ENCODE results near the gene TFPT. TPM values are rescaled to one million over a fixed set of nuclear protein-coding genes. Genes with fewer than 3 reads are reported as not detected.

Gene TFPT, protein sequence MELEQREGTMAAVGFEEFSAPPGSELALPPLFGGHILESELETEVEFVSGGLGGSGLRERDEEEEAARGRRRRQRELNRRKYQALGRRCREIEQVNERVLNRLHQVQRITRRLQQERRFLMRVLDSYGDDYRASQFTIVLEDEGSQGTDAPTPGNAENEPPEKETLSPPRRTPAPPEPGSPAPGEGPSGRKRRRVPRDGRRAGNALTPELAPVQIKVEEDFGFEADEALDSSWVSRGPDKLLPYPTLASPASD
- 10 to 100 TPM in 6 of 7 donors, 1 to 10 TPM in 1; 7.6 to 18.3 (median 12.8) TPM for total RNA-seq
- polyA plus RNA-seq, result 10 to 100 TPM in 1 of 2 donors, 1 to 10 TPM in 1; 2.4 to 14.1 TPM
- long read RNA-seq, donor 1, transcript TFPT-203 (6 exons, 1,205 nt), result major isoform, 12 of 14 reads
- long read RNA-seq, donor 1, partial matches to known transcripts, result 0 of 14 reads
- long read RNA-seq, donor 1, other reads (novel, unspliced or antisense), result 2 of 14 reads
- long read RNA-seq, donor 2, transcript TFPT-203 (6 exons, 1,205 nt), result major isoform, 11 of 178 reads
- long read RNA-seq, donor 2, partial matches to known transcripts, result 167 of 178 reads
- long read RNA-seq, donor 2, other reads (novel, unspliced or antisense), result 0 of 178 reads
- long read RNA-seq, donor 3, transcript TFPT-203 (6 exons, 1,205 nt), result major isoform, 11 of 15 reads
- long read RNA-seq, donor 3, partial matches to known transcripts, result 3 of 15 reads
- long read RNA-seq, donor 3, other reads (novel, unspliced or antisense), result 1 of 15 reads

DNA sequence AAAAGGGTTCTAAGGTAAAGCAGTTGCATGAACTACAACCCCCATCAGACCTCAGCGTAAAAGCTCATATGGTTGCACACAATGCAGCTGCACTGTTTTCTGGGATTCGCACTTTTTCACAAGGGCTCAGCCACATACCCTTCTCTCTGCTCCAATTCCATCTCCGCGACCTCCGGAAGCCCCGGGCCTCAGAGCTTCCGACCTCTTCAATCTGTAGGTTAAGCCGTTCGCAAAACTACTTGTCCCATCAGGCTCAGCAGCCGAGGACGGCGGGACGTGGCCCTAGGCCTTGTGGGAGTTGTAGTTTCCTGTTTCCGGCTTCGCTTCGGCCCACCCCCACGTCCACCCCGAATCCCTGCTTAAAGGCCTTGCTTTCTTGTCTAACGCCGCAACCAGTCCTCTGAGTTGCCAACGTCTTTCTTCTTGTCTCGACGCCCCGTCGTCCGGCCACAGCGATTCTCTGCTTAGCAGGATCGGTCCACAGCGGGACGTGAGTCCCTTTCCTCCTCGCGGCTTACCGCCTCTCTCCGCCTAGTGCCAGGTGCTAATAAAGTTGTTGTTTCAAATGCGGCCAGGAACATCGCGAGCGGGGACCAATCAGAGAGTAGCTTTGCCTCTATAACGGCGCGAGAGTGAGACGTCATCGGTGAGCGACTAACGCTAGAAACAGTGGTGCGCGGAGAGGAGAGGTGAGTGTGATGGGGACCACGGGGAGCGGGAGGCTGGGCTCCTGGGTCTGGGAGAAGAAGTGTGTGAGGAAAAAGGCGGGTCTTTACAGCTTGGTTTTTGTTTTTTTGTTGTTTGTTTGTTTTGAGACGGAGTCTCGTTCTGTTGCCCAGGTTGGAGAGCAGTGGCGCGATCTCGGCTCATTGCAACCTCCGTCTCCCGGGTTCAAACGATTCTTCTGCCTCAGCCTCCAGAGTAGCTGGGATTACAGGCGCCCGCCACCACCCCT lies at the start of gene TFPT, which contains the start of gene PRPF31:
TFPT (minus strand) TSS at position 549 of the 955 bp plus-strand sequence; CDS start at position 161, 388 bp downstream.
PRPF31 (plus strand) TSS at position 646 of the 955 bp plus-strand sequence. CDS start 2,525 bp downstream, outside the sequence.
- Histone ChIP-seq H3K9me3 (no peaks in the 10 kb centered on the region), H3K27me3 (no peaks in the 10 kb centered on the region), H3K4me1 (ENCODE audit: insufficient read depth) (peaks cover 10% of the 10 kb centered on the region), H3K36me3 (no peaks in the 10 kb centered on the region), H3K27ac (peak within 1 kb of the TSS; percentile 69 to 81), H3K4me3 (peak within 1 kb of the TSS; percentile 72)
- DNase-seq, result peak; percentile 95 to 98 (median 96)
- intact Hi-C loops (cut with DNase I), result loop anchor here in 1 of 4 donors (10.0 kb wide), 1 partner anchor 241 kb away; no protein-coding TSS in a partner anchor
- TF ChIP-seq, protein P1, sequence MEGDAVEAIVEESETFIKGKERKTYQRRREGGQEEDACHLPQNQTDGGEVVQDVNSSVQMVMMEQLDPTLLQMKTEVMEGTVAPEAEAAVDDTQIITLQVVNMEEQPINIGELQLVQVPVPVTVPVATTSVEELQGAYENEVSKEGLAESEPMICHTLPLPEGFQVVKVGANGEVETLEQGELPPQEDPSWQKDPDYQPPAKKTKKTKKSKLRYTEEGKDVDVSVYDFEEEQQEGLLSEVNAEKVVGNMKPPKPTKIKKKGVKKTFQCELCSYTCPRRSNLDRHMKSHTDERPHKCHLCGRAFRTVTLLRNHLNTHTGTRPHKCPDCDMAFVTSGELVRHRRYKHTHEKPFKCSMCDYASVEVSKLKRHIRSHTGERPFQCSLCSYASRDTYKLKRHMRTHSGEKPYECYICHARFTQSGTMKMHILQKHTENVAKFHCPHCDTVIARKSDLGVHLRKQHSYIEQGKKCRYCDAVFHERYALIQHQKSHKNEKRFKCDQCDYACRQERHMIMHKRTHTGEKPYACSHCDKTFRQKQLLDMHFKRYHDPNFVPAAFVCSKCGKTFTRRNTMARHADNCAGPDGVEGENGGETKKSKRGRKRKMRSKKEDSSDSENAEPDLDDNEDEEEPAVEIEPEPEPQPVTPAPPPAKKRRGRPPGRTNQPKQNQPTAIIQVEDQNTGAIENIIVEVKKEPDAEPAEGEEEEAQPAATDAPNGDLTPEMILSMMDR (IDR thresholded peaks at IDR 0.05), result peak in 2 of 3 donors; percentile 25 to 31
- TF ChIP-seq EP300 (IDR thresholded peaks at IDR 0.05), result no peak
- peak; percentile 78 for TF ChIP-seq POLR2A (IDR thresholded peaks at IDR 0.05)
- WGBS, 3 donors, result 0% methylated on average over 60 of the region's 60 CpGs

DNA sequence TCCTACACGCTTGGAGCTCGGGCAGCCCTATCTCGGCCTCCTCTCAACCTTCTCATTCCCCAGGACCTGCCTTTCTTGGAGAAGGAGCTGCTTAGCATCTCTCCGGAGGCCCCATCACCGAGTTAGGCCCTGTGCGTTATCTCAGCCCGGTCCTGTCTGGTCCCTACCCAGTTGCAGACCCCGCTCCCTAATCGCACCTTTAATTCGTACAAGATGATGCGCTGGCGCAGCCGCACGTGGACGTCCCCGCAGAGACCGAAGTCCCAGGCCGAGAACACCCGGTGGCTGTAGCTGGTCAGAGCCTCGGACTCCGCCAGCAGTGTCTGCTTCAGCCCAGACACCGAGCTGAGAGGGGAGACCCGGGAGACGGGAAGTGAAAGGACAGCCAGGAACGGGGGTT lies 49.8 kb upstream of the TFPT start:
- H3K4me1 ChIP-seq (ENCODE audit: insufficient read depth), result peaks cover 7% of the 10 kb centered on the region
- no peak overlapping the region for H3K4me3 ChIP-seq
- intact Hi-C loops (cut with DNase I), result loop anchor here in 1 of 4 donors (5.0 kb wide), 1 partner anchor 67 kb away; no protein-coding TSS in a partner anchor
- DNase-seq, result no peak
- 86 to 89% (median 87%) methylated on average over 25 of the region's 25 CpGs for WGBS, 3 donors
- no peaks in the 10 kb centered on the region for H3K36me3 ChIP-seq
- TF ChIP-seq EP300 (IDR thresholded peaks at IDR 0.05) (no peak), POLR2A (IDR thresholded peaks at IDR 0.05) (no peak)
- TF ChIP-seq, protein P1 (IDR thresholded peaks at IDR 0.05), result no peak
- H3K27ac ChIP-seq, result no peak overlapping the region
- no peaks in the 10 kb centered on the region for H3K9me3 ChIP-seq
- H3K27me3 ChIP-seq, result no peaks in the 10 kb centered on the region

DNA sequence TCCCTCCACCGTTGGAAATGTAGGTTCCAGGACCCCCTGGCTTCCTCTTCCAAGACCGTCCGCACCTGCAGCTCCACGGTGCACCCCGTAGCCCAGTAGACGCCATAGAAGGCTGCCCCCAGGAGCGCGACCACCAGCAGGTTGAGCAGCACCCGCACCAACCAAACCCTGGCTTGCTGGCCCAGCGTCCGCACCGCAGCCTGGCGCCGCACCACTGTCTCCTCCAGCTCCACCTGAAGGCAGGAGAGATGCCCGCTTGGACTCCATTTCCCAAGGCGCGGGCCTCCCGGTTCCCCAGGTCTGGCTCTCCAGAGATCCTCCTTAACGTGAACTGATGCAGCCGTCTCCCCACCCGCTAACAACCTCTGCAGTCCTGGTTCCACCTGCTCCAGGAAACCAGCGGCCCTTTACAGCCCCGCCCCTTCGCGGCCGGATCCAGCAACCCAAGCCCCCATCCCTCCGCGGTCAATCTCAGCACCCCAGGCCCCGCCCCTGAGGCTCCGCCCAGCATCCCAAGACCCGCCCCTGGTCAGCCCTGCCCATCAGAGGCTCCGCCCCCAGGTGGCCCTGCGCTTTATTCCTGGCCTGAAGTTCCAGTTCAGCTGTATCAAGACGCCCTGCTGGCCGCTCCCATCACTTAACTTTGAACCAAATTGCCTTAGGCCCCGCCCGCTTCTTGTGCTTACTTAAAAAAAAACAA lies 49.1 kb upstream of the TFPT start:
- DNase-seq, result peak in 3 of 5 donors; percentile 61 to 73 (median 64)
- 6 to 10% (median 6%) methylated on average over 32 to 37 of the region's 37 CpGs for WGBS, 3 donors
- Histone ChIP-seq H3K27ac (no peak overlapping the region), H3K9me3 (no peaks in the 10 kb centered on the region), H3K4me3 (no peak overlapping the region), H3K4me1 (ENCODE audit: insufficient read depth) (peaks cover 7% of the 10 kb centered on the region), H3K36me3 (no peaks in the 10 kb centered on the region), H3K27me3 (no peaks in the 10 kb centered on the region)
- TF ChIP-seq EP300 (IDR thresholded peaks at IDR 0.05) (no peak), POLR2A (IDR thresholded peaks at IDR 0.05) (no peak)
- TF ChIP-seq, protein P1 (IDR thresholded peaks at IDR 0.05), result no peak
- intact Hi-C loops (cut with DNase I), result loop anchor here in 2 of 4 donors (5.0 kb wide), 2 partner anchors 38 to 68 kb away; partner anchors contain the start of gene RPS9 (in 1 of the 2)

Measured in ovary (tissue), 10 donors.